ENCODE data around the gene CDH23.

The CDH23 gene

GRCh38 chr10:71618176-71618575, 221.5 kb downstream of the CDH23 start:
- Histone ChIP-seq H3K27ac (ENCODE audit: low read depth, low read length) (no peak overlapping the region), H2AFZ (ENCODE audit: insufficient read depth, low read length, poor library complexity) (no peak overlapping the region), H3K14ac (ENCODE audit: low read length) (no peak overlapping the region), H4K8ac (ENCODE audit: low read depth, low read length) (no peak overlapping the region), H3K4me3 (ENCODE audit: low read depth, low read length) (no peak overlapping the region), H2BK120ac (ENCODE audit: insufficient read depth, low read length, poor library complexity) (no peak overlapping the region), H3K9me3 (ENCODE audit: insufficient read depth, low read depth, low read length) (peaks cover 3% of the 10 kb centered on the region), H3K9ac (ENCODE audit: low read length) (no peak overlapping the region), H3K79me2 (ENCODE audit: control insufficient read depth, insufficient read depth, low read length, poor library complexity) (no peaks in the 10 kb centered on the region), H3K4ac (ENCODE audit: low read depth, low read length) (no peak overlapping the region), H3K27me3 (ENCODE audit: insufficient read depth, low read length) (no peaks in the 10 kb centered on the region), H4K12ac (ENCODE audit: low read depth, low read length) (no peak overlapping the region), H4K91ac (ENCODE audit: low read depth, low read length) (no peak overlapping the region), H3K18ac (ENCODE audit: low read length) (no peak overlapping the region), H2BK12ac (ENCODE audit: low read length) (no peak overlapping the region), H3K23ac (ENCODE audit: low read length) (no peak overlapping the region), H2BK5ac (ENCODE audit: low read depth, low read length, poor library complexity) (no peak overlapping the region), H3K79me1 (ENCODE audit: low read length) (peaks cover 12% of the 10 kb centered on the region), H3K4me2 (ENCODE audit: low read length) (no peak overlapping the region), H2AK5ac (ENCODE audit: low read length) (no peak overlapping the region), H3K36me3 (ENCODE audit: control insufficient read depth in 1 of 2, insufficient read depth in 2 of 2, low read length in 2 of 2) (no peaks in the 10 kb centered on the region), H3K4me1 (ENCODE audit: control insufficient read depth in 1 of 2, insufficient read depth in 2 of 2, low read length in 2 of 2) (peaks cover 22% of the 10 kb centered on the region in 2 experiments)
- DNase-seq = no peak
- no CpG with 5 or more reads among the region's 6 CpGs for WGBS (ENCODE audit: extremely low coverage, insufficient coverage, insufficient read length)

GRCh38 chr10:71618598-71618997, 221.9 kb downstream of the CDH23 start:
- H4K8ac ChIP-seq (ENCODE audit: low read depth, low read length) = no peak overlapping the region
- no peak overlapping the region for H2BK120ac ChIP-seq (ENCODE audit: insufficient read depth, low read length, poor library complexity)
- no peak overlapping the region for H3K14ac ChIP-seq (ENCODE audit: low read length)
- H3K27ac ChIP-seq (ENCODE audit: low read depth, low read length) = no peak overlapping the region
- peaks cover 3% of the 10 kb centered on the region for H3K9me3 ChIP-seq (ENCODE audit: insufficient read depth, low read depth, low read length)
- no peak overlapping the region for H3K4me3 ChIP-seq (ENCODE audit: low read depth, low read length)
- no CpG with 5 or more reads among the region's 8 CpGs for WGBS (ENCODE audit: extremely low coverage, insufficient coverage, insufficient read length)
- no peaks in the 10 kb centered on the region for H3K79me2 ChIP-seq (ENCODE audit: control insufficient read depth, insufficient read depth, low read length, poor library complexity)
- no peak overlapping the region for H2AK5ac ChIP-seq (ENCODE audit: low read length)
- DNase-seq = no peak
- H3K4ac ChIP-seq (ENCODE audit: low read depth, low read length) = no peak overlapping the region
- no peak overlapping the region for H2BK12ac ChIP-seq (ENCODE audit: low read length)
- H3K9ac ChIP-seq (ENCODE audit: low read length) = no peak overlapping the region
- no peak overlapping the region for H3K23ac ChIP-seq (ENCODE audit: low read length)
- H2AFZ ChIP-seq (ENCODE audit: insufficient read depth, low read length, poor library complexity) = no peak overlapping the region
- H3K4me1 ChIP-seq (ENCODE audit: control insufficient read depth in 1 of 2, insufficient read depth in 2 of 2, low read length in 2 of 2) = peaks cover 21 to 22% of the 10 kb centered on the region in 2 experiments
- H3K36me3 ChIP-seq (ENCODE audit: control insufficient read depth in 1 of 2, insufficient read depth in 2 of 2, low read length in 2 of 2) = no peaks in the 10 kb centered on the region
- H3K79me1 ChIP-seq (ENCODE audit: low read length) = peaks cover 13% of the 10 kb centered on the region
- H2BK5ac ChIP-seq (ENCODE audit: low read depth, low read length, poor library complexity) = no peak overlapping the region
- H3K4me2 ChIP-seq (ENCODE audit: low read length) = no peak overlapping the region
- no peak overlapping the region for H4K91ac ChIP-seq (ENCODE audit: low read depth, low read length)
- H3K18ac ChIP-seq (ENCODE audit: low read length) = no peak overlapping the region
- H3K27me3 ChIP-seq (ENCODE audit: insufficient read depth, low read length) = no peaks in the 10 kb centered on the region
- no peak overlapping the region for H4K12ac ChIP-seq (ENCODE audit: low read depth, low read length)

GRCh38 chr10:71620642-71621041, 223.9 kb downstream of the CDH23 start:
- Histone ChIP-seq H3K4me1 (ENCODE audit: control insufficient read depth in 1 of 2, insufficient read depth in 2 of 2, low read length in 2 of 2) (peaks cover 22 to 23% of the 10 kb centered on the region in 2 experiments), H4K91ac (ENCODE audit: low read depth, low read length) (peak overlapping the region; percentile 52), H2BK5ac (ENCODE audit: low read depth, low read length, poor library complexity) (no peak overlapping the region), H4K8ac (ENCODE audit: low read depth, low read length) (no peak overlapping the region), H3K18ac (ENCODE audit: low read length) (no peak overlapping the region), H3K4me3 (ENCODE audit: low read depth, low read length) (no peak overlapping the region), H3K9ac (ENCODE audit: low read length) (no peak overlapping the region), H3K27me3 (ENCODE audit: insufficient read depth, low read length) (no peaks in the 10 kb centered on the region), H3K14ac (ENCODE audit: low read length) (no peak overlapping the region), H3K4me2 (ENCODE audit: low read length) (no peak overlapping the region), H3K4ac (ENCODE audit: low read depth, low read length) (no peak overlapping the region), H3K79me2 (ENCODE audit: control insufficient read depth, insufficient read depth, low read length, poor library complexity) (no peaks in the 10 kb centered on the region), H3K27ac (ENCODE audit: low read depth, low read length) (no peak overlapping the region), H2AFZ (ENCODE audit: insufficient read depth, low read length, poor library complexity) (no peak overlapping the region), H2BK120ac (ENCODE audit: insufficient read depth, low read length, poor library complexity) (no peak overlapping the region), H4K12ac (ENCODE audit: low read depth, low read length) (no peak overlapping the region), H3K79me1 (ENCODE audit: low read length) (peaks cover 13% of the 10 kb centered on the region), H3K36me3 (ENCODE audit: control insufficient read depth in 1 of 2, insufficient read depth in 2 of 2, low read length in 2 of 2) (no peaks in the 10 kb centered on the region), H3K23ac (ENCODE audit: low read length) (no peak overlapping the region), H2BK12ac (ENCODE audit: low read length) (peak overlapping the region; percentile 6), H3K9me3 (ENCODE audit: insufficient read depth, low read depth, low read length) (peaks cover 3% of the 10 kb centered on the region), H2AK5ac (ENCODE audit: low read length) (no peak overlapping the region)
- no CpG with 5 or more reads among the region's 7 CpGs for WGBS (ENCODE audit: extremely low coverage, insufficient coverage, insufficient read length)
- DNase-seq = no peak

GRCh38 chr10:71621231-71622153, 224.8 kb downstream of the CDH23 start:
- Histone ChIP-seq H4K91ac (ENCODE audit: low read depth, low read length) (peak overlapping the region; percentile 53), H3K27ac (ENCODE audit: low read depth, low read length) (peak overlapping the region; percentile 79), H2BK12ac (ENCODE audit: low read length) (peak overlapping the region; percentile 59), H3K4me3 (ENCODE audit: low read depth, low read length) (no peak overlapping the region), H3K14ac (ENCODE audit: low read length) (peak overlapping the region; percentile 54), H2AFZ (ENCODE audit: insufficient read depth, low read length, poor library complexity) (no peak overlapping the region), H3K4ac (ENCODE audit: low read depth, low read length) (no peak overlapping the region), H2AK5ac (ENCODE audit: low read length) (no peak overlapping the region), H3K18ac (ENCODE audit: low read length) (peak overlapping the region; percentile 58), H3K79me2 (ENCODE audit: control insufficient read depth, insufficient read depth, low read length, poor library complexity) (no peaks in the 10 kb centered on the region), H3K9ac (ENCODE audit: low read length) (no peak overlapping the region), H3K79me1 (ENCODE audit: low read length) (peaks cover 13% of the 10 kb centered on the region), H3K27me3 (ENCODE audit: insufficient read depth, low read length) (no peaks in the 10 kb centered on the region), H4K8ac (ENCODE audit: low read depth, low read length) (peak overlapping the region; percentile 50), H4K12ac (ENCODE audit: low read depth, low read length) (no peak overlapping the region), H3K4me2 (ENCODE audit: low read length) (peak overlapping the region; percentile 51), H2BK5ac (ENCODE audit: low read depth, low read length, poor library complexity) (peak overlapping the region; percentile 55), H3K9me3 (ENCODE audit: insufficient read depth, low read depth, low read length) (peaks cover 3% of the 10 kb centered on the region), H2BK120ac (ENCODE audit: insufficient read depth, low read length, poor library complexity) (peak overlapping the region; percentile 54), H3K23ac (ENCODE audit: low read length) (no peak overlapping the region), H3K36me3 (ENCODE audit: control insufficient read depth in 1 of 2, insufficient read depth in 2 of 2, low read length in 2 of 2) (no peaks in the 10 kb centered on the region), H3K4me1 (ENCODE audit: control insufficient read depth in 1 of 2, insufficient read depth in 2 of 2, low read length in 2 of 2) (peaks cover 22 to 23% of the 10 kb centered on the region in 2 experiments)
- no peak for DNase-seq
- WGBS (ENCODE audit: extremely low coverage, insufficient coverage, insufficient read length) = no CpG with 5 or more reads among the region's 12 CpGs
